Kidney (tissue), 14 donors: Measurements from ENCODE around the gene WRAP73. TPM values are rescaled to one million over a fixed set of nuclear protein-coding genes. Genes with fewer than 3 reads are reported as not detected.

Experiments
- DNase-seq, 5 donors: peaks; one replicate each; pipeline ENCODE4 v3.0.0-alpha.2; 2013 to 2020
- FAIRE-seq: peaks from 2 replicates; lab custom pipeline; 2012; peaks lifted over from hg19 to GRCh38; lab: Jason Lieb, UNC
- H3K27ac ChIP-seq, 2 donors: one replicate each; pipeline ENCODE4 v1.7.0; 2013; ENCODE audit warnings: low read depth in 2 of 2, low read length in 2 of 2, inconsistent platforms in 1 of 2
- H3K27me3 ChIP-seq: one replicate; pipeline ENCODE4 v1.7.1; 2013; ENCODE audit warnings: low read length, inconsistent platforms; ENCODE audit not compliant: control insufficient read depth, insufficient read depth
- H3K36me3 ChIP-seq, 3 donors: one replicate each; pipeline versions ENCODE4 v1.7.0 to v1.7.1; 2013; ENCODE audit warnings: low read length in 3 of 3, control low read depth in 1 of 3, inconsistent platforms in 1 of 3; ENCODE audit not compliant: insufficient read depth in 3 of 3, control insufficient read depth in 2 of 3
- H3K4me1 ChIP-seq, 3 donors: one replicate each; pipeline versions ENCODE4 v1.7.0 to v1.7.1; 2013; ENCODE audit warnings: low read length in 3 of 3, inconsistent platforms in 1 of 3, low read depth in 1 of 3; ENCODE audit not compliant: control insufficient read depth in 2 of 3, insufficient read depth in 2 of 3
- H3K4me3 ChIP-seq, 3 donors: one replicate each; pipeline versions ENCODE4 v1.7.0 to v1.8.1; 2013; ENCODE audit warnings: low read length in 3 of 3, control low read depth in 1 of 3, inconsistent platforms in 1 of 3
- H3K9ac ChIP-seq, 3 donors: one replicate each; pipeline versions ENCODE4 v1.7.0 to v1.7.1; 2013; ENCODE audit warnings: low read length in 3 of 3, control low read depth in 1 of 3, inconsistent platforms in 1 of 3
- H3K9me3 ChIP-seq, 3 donors: one replicate each; pipeline versions ENCODE4 v1.7.0 to v1.7.1; 2013; ENCODE audit warnings: low read length in 3 of 3, control low read depth in 1 of 3, inconsistent platforms in 1 of 3; ENCODE audit not compliant: control insufficient read depth in 2 of 3, insufficient read depth in 1 of 3
- intact Hi-C: fragments of 100-400 bp; cut with DNase I; formaldehyde crosslinking; loops from one replicate; pipeline ENCODE4 v1.11.1; 2022
- polyA plus RNA-seq: library from polyadenylated mRNA; stranded (reverse); fragments of 350-450 nt; fragmentation: Illumina TruSeq; extraction: RNeasy Lipid Tissue Mini Kit (QIAGEN cat#74804); gene quantifications from one replicate; pipeline ENCODE4 v1.2.3, GENCODE V29; 2014; ENCODE audit warnings: low read depth, low replicate concordance; ENCODE audit not compliant: insufficient read depth
- total RNA-seq: library from RNA; stranded (reverse); fragmentation: NEBNext Ultra II Directional; extraction: Animal tissue kit (Norgen Biotek cat#: 25700); gene quantifications from one replicate; pipeline ENCODE4 v1.2.1, GENCODE V29; 2021
- TF ChIP-seq, protein P1 (sequence below): IDR thresholded peaks from 3 replicates; pipeline ENCODE4 v1.5.1; 2012; ENCODE audit warnings: mild to moderate bottlenecking, moderate library complexity, borderline replicate concordance; ENCODE audit not compliant: insufficient read depth; ENCODE audit errors: extremely low read depth
- donor health status: control.
- donor health status: control.
- donor health status: control.
- donor health status: control.
- donor health status: control.
- donor health status: DM: yes; HTN: yes; CAD: no.
- donor health status: Normal renal cell carcinoma (clear cell type).

Gene WRAP73
- total and polyA plus RNA-seq, 2 donors from 2014 or later: 18.4 to 19.6 TPM

DNA sequence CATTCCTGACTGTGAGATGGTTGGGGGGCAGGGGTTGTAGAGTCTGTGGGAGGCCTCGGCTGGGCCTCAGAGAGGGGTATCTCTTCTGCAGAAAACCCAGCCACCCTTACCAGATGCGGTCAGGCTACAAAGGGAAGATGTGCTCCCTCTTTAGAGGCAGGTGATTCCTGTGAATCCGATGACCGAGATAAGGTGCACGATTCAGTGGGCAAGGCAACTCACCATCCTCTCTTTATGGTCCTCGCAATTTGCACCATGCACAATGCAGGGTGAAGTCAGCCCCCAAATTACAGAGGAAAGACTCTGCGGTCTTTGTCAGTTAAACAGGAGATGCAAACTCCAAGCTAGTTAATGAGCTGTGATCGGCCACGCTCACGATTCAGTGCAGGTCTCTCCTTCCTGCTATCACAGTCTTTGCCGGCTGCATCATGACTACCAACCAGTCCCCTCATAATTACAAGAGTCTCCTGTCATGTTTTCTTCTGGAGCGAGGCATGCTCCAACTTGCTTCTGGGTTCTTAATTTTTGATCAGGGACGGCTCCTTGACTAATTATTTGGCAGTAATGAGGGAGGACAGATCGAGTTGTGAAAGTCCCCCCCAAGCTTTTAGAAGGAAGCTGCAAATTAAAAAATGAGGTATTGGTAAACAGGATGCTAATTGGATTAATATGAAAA is 14.9 kb upstream of the WRAP73 start:
- intact Hi-C loops: no loop called here
- FAIRE-seq: no peak
- H3K9ac ChIP-seq: no peak overlapping the region
- H3K27me3 ChIP-seq: no peaks in the 10 kb centered on the region
- TF ChIP-seq, protein P1, sequence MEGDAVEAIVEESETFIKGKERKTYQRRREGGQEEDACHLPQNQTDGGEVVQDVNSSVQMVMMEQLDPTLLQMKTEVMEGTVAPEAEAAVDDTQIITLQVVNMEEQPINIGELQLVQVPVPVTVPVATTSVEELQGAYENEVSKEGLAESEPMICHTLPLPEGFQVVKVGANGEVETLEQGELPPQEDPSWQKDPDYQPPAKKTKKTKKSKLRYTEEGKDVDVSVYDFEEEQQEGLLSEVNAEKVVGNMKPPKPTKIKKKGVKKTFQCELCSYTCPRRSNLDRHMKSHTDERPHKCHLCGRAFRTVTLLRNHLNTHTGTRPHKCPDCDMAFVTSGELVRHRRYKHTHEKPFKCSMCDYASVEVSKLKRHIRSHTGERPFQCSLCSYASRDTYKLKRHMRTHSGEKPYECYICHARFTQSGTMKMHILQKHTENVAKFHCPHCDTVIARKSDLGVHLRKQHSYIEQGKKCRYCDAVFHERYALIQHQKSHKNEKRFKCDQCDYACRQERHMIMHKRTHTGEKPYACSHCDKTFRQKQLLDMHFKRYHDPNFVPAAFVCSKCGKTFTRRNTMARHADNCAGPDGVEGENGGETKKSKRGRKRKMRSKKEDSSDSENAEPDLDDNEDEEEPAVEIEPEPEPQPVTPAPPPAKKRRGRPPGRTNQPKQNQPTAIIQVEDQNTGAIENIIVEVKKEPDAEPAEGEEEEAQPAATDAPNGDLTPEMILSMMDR: no peak
- H3K9me3 ChIP-seq: no peaks in the 10 kb centered on the region
- H3K4me1 ChIP-seq: peaks cover 0 to 5% (median 0%) of the 10 kb centered on the region in 3 donors
- H3K4me3 ChIP-seq: no peak overlapping the region
- H3K36me3 ChIP-seq: no peaks in the 10 kb centered on the region
- H3K27ac ChIP-seq: no peak overlapping the region
- DNase-seq: no peak

DNA sequence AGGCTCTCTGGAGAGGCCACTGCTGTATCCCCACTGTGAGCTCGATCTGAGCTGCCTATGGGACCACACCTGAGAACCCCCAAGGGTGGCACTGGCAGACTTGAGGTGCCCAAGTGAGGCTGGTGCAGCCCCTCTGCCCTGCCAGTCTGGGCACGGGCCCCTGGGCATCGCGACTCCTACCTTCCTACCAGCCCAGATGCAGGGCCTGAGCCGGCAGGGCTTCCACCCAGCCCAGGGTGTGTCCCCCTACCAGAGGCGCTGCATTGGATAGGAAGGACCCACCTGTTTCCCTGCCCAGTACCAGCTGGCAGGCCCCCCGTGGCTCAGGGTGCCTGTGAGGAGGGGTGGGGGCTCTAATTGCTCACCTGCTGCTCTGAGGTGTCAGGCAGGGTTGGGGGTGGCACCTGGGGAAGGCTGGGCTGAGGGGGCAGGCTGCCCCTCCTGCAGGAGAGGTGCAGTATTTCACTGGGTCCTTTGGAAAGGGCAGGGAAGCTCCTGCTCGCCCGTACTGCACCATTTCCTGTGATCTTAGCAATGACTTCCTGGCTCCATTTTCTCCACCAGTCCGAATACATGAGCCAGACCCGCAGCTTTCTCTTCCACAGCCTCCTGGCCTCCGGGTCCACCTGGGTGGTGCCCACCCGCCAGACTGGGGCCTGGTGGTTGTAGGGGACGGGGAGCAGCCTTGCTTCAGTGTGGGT is 14.2 kb upstream of the WRAP73 start:
- Histone ChIP-seq H3K4me1 (peaks cover 0 to 4% (median 0%) of the 10 kb centered on the region in 3 donors), H3K9ac (no peak overlapping the region), H3K27ac (no peak overlapping the region), H3K9me3 (no peaks in the 10 kb centered on the region), H3K36me3 (no peaks in the 10 kb centered on the region), H3K4me3 (no peak overlapping the region), H3K27me3 (no peaks in the 10 kb centered on the region)
- intact Hi-C loops: no loop called here
- TF ChIP-seq, protein P1: no peak
- FAIRE-seq (no peak), DNase-seq (peak in 1 of 5 donors; percentile 59)

DNA sequence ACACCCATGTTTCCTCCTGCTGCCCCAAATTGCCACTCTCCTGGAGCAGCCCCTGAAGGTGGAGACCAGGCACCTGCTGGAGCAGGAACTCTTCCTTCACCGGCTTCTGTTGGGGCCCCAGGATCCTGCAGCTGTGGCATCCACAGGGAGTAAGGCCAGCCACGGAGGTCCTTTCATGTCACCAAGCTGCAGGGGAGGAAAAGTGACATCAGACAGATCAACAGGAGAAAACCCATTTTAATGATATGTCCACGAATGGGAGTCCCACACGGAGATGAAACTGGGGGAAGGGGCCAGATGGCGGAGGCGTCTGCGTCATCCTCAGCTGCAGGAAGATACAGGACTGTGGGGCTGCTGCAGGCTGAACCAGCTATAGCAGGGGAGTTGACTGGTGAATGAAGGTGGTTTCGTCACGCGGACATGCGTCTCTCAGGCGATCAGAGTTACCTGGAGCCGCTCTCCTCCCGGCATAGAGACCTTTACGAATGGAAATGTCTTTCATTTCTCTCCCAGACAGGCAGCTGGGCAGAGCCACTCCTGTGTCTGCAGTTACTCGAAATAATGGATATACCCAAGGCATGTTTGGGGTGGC is 12.3 kb upstream of the WRAP73 start:
- DNase-seq (peak in 1 of 5 donors; percentile 51), FAIRE-seq (no peak)
- Histone ChIP-seq H3K4me3 (no peak overlapping the region), H3K27me3 (peaks cover 2% of the 10 kb centered on the region), H3K9ac (no peak overlapping the region), H3K4me1 (no peaks in the 10 kb centered on the region), H3K9me3 (no peaks in the 10 kb centered on the region), H3K27ac (no peak overlapping the region), H3K36me3 (no peaks in the 10 kb centered on the region)
- TF ChIP-seq, protein P1: no peak
- intact Hi-C loops: no loop called here
